Tibial nerve (tissue), 4 donors: ENCODE results near the gene PAPPA. TPM values are rescaled to one million over a fixed set of nuclear protein-coding genes. Genes with fewer than 3 reads are reported as not detected.

ENCODE experiments used
- DNase-seq, 2 donors: peaks; one replicate each; pipeline ENCODE4 v3.0.0-alpha.2; 2019; ENCODE audit warnings: low spot score in 2 of 2
- H3K27ac ChIP-seq, 4 donors: fragments of 200-600 bp; sonication (generic) in 3 of 4; one replicate each; pipeline ENCODE4 v1.5.1; 2017 to 2019; ENCODE audit warnings: mild to moderate bottlenecking in 1 of 4
- H3K27me3 ChIP-seq, 2 donors: fragments of 200-600 bp; sonication (generic) in 1 of 2; one replicate each; pipeline versions ENCODE4 v1.5.1 to v1.6.0; 2017 to 2019
- H3K36me3 ChIP-seq, 3 donors: fragments of 200-600 bp; sonication (generic); one replicate each; pipeline ENCODE4 v1.5.1; 2018 to 2019
- H3K4me1 ChIP-seq, 4 donors: fragments of 200-600 bp; sonication (generic) in 3 of 4; one replicate each; pipeline ENCODE4 v1.5.1; 2017 to 2019
- H3K4me3 ChIP-seq, 4 donors: fragments of 200-600 bp; sonication (generic) in 3 of 4; one replicate each; pipeline ENCODE4 v1.5.1; 2017 to 2019; ENCODE audit warnings: mild to moderate bottlenecking in 1 of 4, moderate library complexity in 1 of 4
- H3K9me3 ChIP-seq, 4 donors: fragments of 200-600 bp; sonication (generic) in 3 of 4; one replicate each; pipeline ENCODE4 v1.5.1; 2017 to 2019
- CTCF ChIP-seq, 5 experiments: fragments of 200-600 bp in 3 of 5; fragments of 450-650 bp in 2 of 5; sonication (generic) in 3 of 5; IDR thresholded peaks; one replicate each; pipeline ENCODE4 v1.5.1; 2016 to 2019; ENCODE audit warnings: antibody characterized with exemption in 5 of 5, mild to moderate bottlenecking in 3 of 5, moderate library complexity in 2 of 5
- EP300 ChIP-seq, 2 donors: sonication (generic); formaldehyde crosslinking; IDR thresholded peaks; one replicate each; pipeline ENCODE4 v1.6.1; 2017; ENCODE audit warnings: antibody characterized with exemption in 2 of 2, mild to moderate bottlenecking in 1 of 2
- POLR2A ChIP-seq, 2 donors: fragments of 450-650 bp; IDR thresholded peaks; one replicate each; pipeline ENCODE4 v1.6.1; 2017; ENCODE audit warnings: antibody characterized with exemption in 2 of 2, mild to moderate bottlenecking in 2 of 2, moderate library complexity in 2 of 2
- WGBS, 2 donors: methylation state at CpG; one replicate each; pipeline ENCODE4 v1.1.5; 2018; 5-methylcytosine and 5-hydroxymethylcytosine counted together
- total RNA-seq, 4 donors: library from RNA; depleted of rRNA; stranded (reverse); fragments of >200 nt; gene quantifications; one replicate each; pipeline ENCODE4 v1.1.0, GENCODE V29; 2016

PAPPA gene
- total RNA-seq, 4 donors from 2014 or later = 1.0 to 8.1 (median 4.0) TPM

- Histone ChIP-seq H3K36me3 (no peaks in the 10 kb centered on the region), H3K4me3 (no peak overlapping the region), H3K4me1 (no peaks in the 10 kb centered on the region), H3K9me3 (no peaks in the 10 kb centered on the region), H3K27ac (no peak overlapping the region), H3K27me3 (no peaks in the 10 kb centered on the region)
- TF ChIP-seq CTCF (IDR thresholded peaks at IDR 0.05) = no peak
- no peak for TF ChIP-seq POLR2A (IDR thresholded peaks at IDR 0.05)
- TF ChIP-seq EP300 (IDR thresholded peaks at IDR 0.05) = no peak
- no peak for DNase-seq
- 85 to 90% methylated on average over 2 of the region's 2 CpGs for WGBS, 2 donors
Observed at GRCh38 chr9:116247791-116248374, 94.3 kb downstream of the PAPPA start.

- no peak for DNase-seq
- TF ChIP-seq CTCF (IDR thresholded peaks at IDR 0.05) (no peak), EP300 (IDR thresholded peaks at IDR 0.05) (no peak), POLR2A (IDR thresholded peaks at IDR 0.05) (no peak)
- H3K4me3 ChIP-seq = no peak overlapping the region
- H3K36me3 ChIP-seq = no peaks in the 10 kb centered on the region
- 57 to 67% methylated on average over 4 of the region's 4 CpGs for WGBS, 2 donors
- no peaks in the 10 kb centered on the region for H3K9me3 ChIP-seq
- no peak overlapping the region for H3K27ac ChIP-seq
- H3K27me3 ChIP-seq = no peaks in the 10 kb centered on the region
- H3K4me1 ChIP-seq = no peaks in the 10 kb centered on the region
Observed at GRCh38 chr9:116250891-116251290, 97.3 kb downstream of the PAPPA start.

GRCh38 chr9:116251366-116251765 lies 97.8 kb downstream of the PAPPA start:
- H3K36me3 ChIP-seq = no peaks in the 10 kb centered on the region
- no peak for DNase-seq
- no peak for TF ChIP-seq CTCF (IDR thresholded peaks at IDR 0.05)
- TF ChIP-seq POLR2A (IDR thresholded peaks at IDR 0.05) = no peak
- TF ChIP-seq EP300 (IDR thresholded peaks at IDR 0.05) = no peak
- 67 to 69% methylated on average over 5 of the region's 5 CpGs for WGBS, 2 donors
- no peaks in the 10 kb centered on the region for H3K9me3 ChIP-seq
- H3K4me3 ChIP-seq = no peak overlapping the region
- H3K27ac ChIP-seq = no peak overlapping the region
- no peaks in the 10 kb centered on the region for H3K4me1 ChIP-seq
- H3K27me3 ChIP-seq = no peaks in the 10 kb centered on the region

- H3K4me3 ChIP-seq = no peak overlapping the region
- TF ChIP-seq EP300 (IDR thresholded peaks at IDR 0.05) (no peak), POLR2A (IDR thresholded peaks at IDR 0.05) (no peak), CTCF (IDR thresholded peaks at IDR 0.05) (no peak)
- no peak for DNase-seq
- H3K36me3 ChIP-seq = no peaks in the 10 kb centered on the region
- no peak overlapping the region for H3K27ac ChIP-seq
- 61 to 66% methylated on average over 2 of the region's 2 CpGs for WGBS, 2 donors
- no peaks in the 10 kb centered on the region for H3K9me3 ChIP-seq
- no peaks in the 10 kb centered on the region for H3K4me1 ChIP-seq
- no peaks in the 10 kb centered on the region for H3K27me3 ChIP-seq
Observed at GRCh38 chr9:116260531-116260930, 106.9 kb downstream of the PAPPA start.

GRCh38 chr9:116262448-116262847 lies 108.9 kb downstream of the PAPPA start:
- Histone ChIP-seq H3K4me1 (no peaks in the 10 kb centered on the region), H3K36me3 (no peaks in the 10 kb centered on the region), H3K27ac (no peak overlapping the region), H3K4me3 (no peak overlapping the region), H3K9me3 (no peaks in the 10 kb centered on the region), H3K27me3 (no peaks in the 10 kb centered on the region)
- 63 to 67% methylated on average over 5 of the region's 5 CpGs for WGBS, 2 donors
- TF ChIP-seq EP300 (IDR thresholded peaks at IDR 0.05) = no peak
- TF ChIP-seq POLR2A (IDR thresholded peaks at IDR 0.05) = no peak
- TF ChIP-seq CTCF (IDR thresholded peaks at IDR 0.05) = no peak
- no peak for DNase-seq
